HepG2 (cell line): ENCODE data around the gene NEURL3. TPM values are rescaled to one million over a fixed set of nuclear protein-coding genes. Genes with fewer than 3 reads are reported as not detected.

Source experiments
- AKAP8 ChIP-seq: sonication (generic); formaldehyde crosslinking; IDR thresholded peaks from 2 replicates; pipeline ENCODE4 v1.5.1; 2020; ENCODE audit warnings: mild to moderate bottlenecking, missing genetic modification reagents
- ARNT2 ChIP-seq: sonication (generic); formaldehyde crosslinking; IDR thresholded peaks from 2 replicates; pipeline ENCODE4 v1.8.0; 2022; ENCODE audit warnings: mild to moderate bottlenecking, low read depth, missing genetic modification reagents, moderate library complexity
- CENPX ChIP-seq: sonication (generic); formaldehyde crosslinking; IDR thresholded peaks from 2 replicates; pipeline ENCODE4 v1.9.0; 2021; ENCODE audit warnings: mild to moderate bottlenecking, missing genetic modification reagents, moderate library complexity
- FOSL2 ChIP-seq: sonication (generic); formaldehyde crosslinking; IDR thresholded peaks from 2 replicates; pipeline ENCODE4 v1.4.0; 2020; ENCODE audit warnings: missing genetic modification reagents
- FOXA3 ChIP-seq: IDR thresholded peaks from 2 replicates; pipeline ENCODE4 v1.6.1; 2016; ENCODE audit warnings: missing genetic modification reagents, missing compliant biosample characterization
- HINFP ChIP-seq: sonication (generic); formaldehyde crosslinking; IDR thresholded peaks from 2 replicates; pipeline ENCODE4 v1.4.0; 2020; ENCODE audit warnings: low read depth, mild to moderate bottlenecking, missing genetic modification reagents
- HMGA1 ChIP-seq: sonication (generic); formaldehyde crosslinking; conservative IDR thresholded peaks from 2 replicates; pipeline ENCODE4 v1.4.0; 2020; ENCODE audit warnings: missing genetic modification reagents
- HMGXB3 ChIP-seq: sonication (generic); formaldehyde crosslinking; IDR thresholded peaks from 2 replicates; pipeline ENCODE4 v1.4.0; 2020; ENCODE audit warnings: missing genetic modification reagents, borderline replicate concordance
- MAFK ChIP-seq, 2 experiments: IDR thresholded peaks in 1 of 2; conservative IDR thresholded peaks in 1 of 2; 2 replicates each; pipeline ENCODE4 v1.6.1; 2011; ENCODE audit warnings: improper control_type of control experiment in 2 of 2, low read length in 2 of 2
- MED13 ChIP-seq: sonication (generic); formaldehyde crosslinking; IDR thresholded peaks from 2 replicates; pipeline ENCODE4 v1.5.0; 2020; ENCODE audit warnings: missing genetic modification reagents
- MTA3 ChIP-seq: sonication (generic); formaldehyde crosslinking; IDR thresholded peaks from 2 replicates; pipeline ENCODE4 v1.4.0; 2020; ENCODE audit warnings: missing genetic modification reagents
- MTF1 ChIP-seq: sonication (generic); formaldehyde crosslinking; IDR thresholded peaks from 2 replicates; pipeline ENCODE4 v1.5.0; 2020; ENCODE audit warnings: missing genetic modification reagents
- RFX1 ChIP-seq: fragments of 450-650 bp; IDR thresholded peaks from 2 replicates; pipeline ENCODE4 v1.6.1; 2017
- ZBTB4 ChIP-seq: sonication (generic); formaldehyde crosslinking; IDR thresholded peaks from 2 replicates; pipeline ENCODE4 v1.4.0; 2020; ENCODE audit warnings: missing genetic modification reagents, mild to moderate bottlenecking, borderline replicate concordance
- ZBTB44 ChIP-seq: sonication (generic); formaldehyde crosslinking; IDR thresholded peaks from 2 replicates; pipeline ENCODE4 v1.4.0; 2020; ENCODE audit warnings: missing genetic modification reagents
- ZNF33B ChIP-seq: sonication (generic); formaldehyde crosslinking; IDR thresholded peaks from 2 replicates; pipeline ENCODE4 v1.5.1; 2020; ENCODE audit warnings: mild to moderate bottlenecking, missing genetic modification reagents
- ZNF552 ChIP-seq: sonication (generic); formaldehyde crosslinking; IDR thresholded peaks from 2 replicates; pipeline ENCODE4 v1.9.0; 2022; ENCODE audit warnings: missing genetic modification reagents, mild to moderate bottlenecking, borderline replicate concordance
- ZNF558 ChIP-seq: sonication (generic); formaldehyde crosslinking; IDR thresholded peaks from 2 replicates; pipeline ENCODE4 v1.9.0; 2022; ENCODE audit warnings: mild to moderate bottlenecking, missing genetic modification reagents, borderline replicate concordance
- ZNF589 ChIP-seq: sonication (generic); formaldehyde crosslinking; conservative IDR thresholded peaks from 2 replicates; pipeline ENCODE4 v1.8.0; 2022; ENCODE audit warnings: mild to moderate bottlenecking, moderate library complexity, missing genetic modification reagents
- polyA plus RNA-seq, 8 experiments: library from polyadenylated mRNA; depleted of rRNA in 3 of 8; stranded (reverse) in 7 of 8; unstranded in 1 of 8; fragments of >200 nt; fragmentation: Illumina TruSeq in 4 of 8; extraction: Trizol in 4 of 8; gene quantifications; 2 replicates each; pipeline versions ENCODE4 v1.2.1 to v1.2.3, GENCODE V29; 2011 to 2016; ENCODE audit warnings: low read depth in 4 of 8, missing spikeins in 1 of 8, mixed read lengths in 1 of 8; ENCODE audit not compliant: insufficient read depth in 1 of 8
- total RNA-seq, 5 experiments: library from RNA; depleted of rRNA; stranded (reverse); fragments of >200 nt; fragmentation: Illumina TruSeq; extraction: Trizol; gene quantifications; 2 replicates each; pipeline ENCODE4 v1.2.3, GENCODE V29; 2016; ENCODE audit warnings: low read depth in 1 of 5

NEURL3 gene
- total and polyA plus RNA-seq, 2 of the 13 experiments (the other 11 are each of a cell fraction or from before 2014, with no cell fraction given): 0.16 to 1.2 TPM

- TF ChIP-seq FOXA3 (0 out of 2 replicates have a peak, but pooled peaks have one; percentile 8), ZNF558 (no peak), HMGA1 (CRISPR knock-in tag) (no peak), HMGXB3 (CRISPR knock-in tag) (no peak), ZNF589 (CRISPR knock-in tag) (no peak), HINFP (CRISPR knock-in tag) (0 out of 2 replicates have a peak, but pooled peaks have one; percentile 19), MTA3 (CRISPR knock-in tag) (no peak), RFX1 (no peak), ZBTB44 (CRISPR knock-in tag) (no peak), MTF1 (no peak), CENPX (CRISPR knock-in tag) (no peak), AKAP8 (no peak), FOSL2 (peak; percentile 24; the same call in 1 of the 2 replicates), MED13 (CRISPR knock-in tag) (no peak), ZNF33B (CRISPR knock-in tag) (0 out of 2 replicates have a peak, but pooled peaks have one; percentile 76), ARNT2 (CRISPR knock-in tag) (peak; percentile 45; the same call in 1 of the 2 replicates), ZBTB4 (CRISPR knock-in tag) (peak; percentile 29; the same call in 1 of the 2 replicates), ZNF552 (CRISPR knock-in tag) (no peak), MAFK (conservative IDR thresholded peaks at IDR 0.05 in 1 of 2, IDR thresholded peaks at IDR 0.05 in 1 of 2; ENCODE audit: low read length in 2 of 2) (0 out of 4 replicates have a peak, but pooled peaks of 1 of the 2 experiments have one; percentile 15)
These were observed 33.5 kb upstream of the NEURL3 start (continued) for GRCh38 chr2:96538487-96539214.
